Keratinocyte (primary cell): Measurements from ENCODE around the gene PRKRA. TPM values are rescaled to one million over a fixed set of nuclear protein-coding genes. Genes with fewer than 3 reads are reported as not detected.

Experiments used
- DNase-seq: peaks from one replicate; pipeline ENCODE4 v3.0.0-alpha.2; 2011; ENCODE audit warnings: low read depth, missing footprints, low spot score
- FAIRE-seq: peaks from 2 replicates; lab custom pipeline; 2011; peaks lifted over from hg19 to GRCh38; lab: Jason Lieb, UNC
- H2AFZ ChIP-seq: 2 replicates; pipeline ENCODE4 v1.6.0; 2012; ENCODE audit warnings: low read length, control low read depth, inconsistent platforms; ENCODE audit not compliant: control insufficient read depth
- H3K27ac ChIP-seq: 2 replicates; pipeline ENCODE4 v1.5.1; 2011; ENCODE audit warnings: low read length; ENCODE audit not compliant: control insufficient read depth, insufficient read depth
- H3K27me3 ChIP-seq: 3 replicates; pipeline ENCODE4 v1.6.0; 2011; ENCODE audit warnings: low read length; ENCODE audit not compliant: control insufficient read depth, insufficient read depth; ENCODE audit errors: extremely low read depth
- H3K36me3 ChIP-seq, 2 experiments: 2 replicates in 1 of 2; 3 replicates in 1 of 2; pipeline ENCODE4 v1.5.1; 2011; ENCODE audit warnings: low read length in 2 of 2, mild to moderate bottlenecking in 1 of 2; ENCODE audit not compliant: control insufficient read depth in 2 of 2, insufficient read depth in 2 of 2; ENCODE audit errors: extremely low read depth in 1 of 2
- H3K4me1 ChIP-seq: 3 replicates; pipeline ENCODE4 v1.5.1; 2011; ENCODE audit warnings: low read length; ENCODE audit not compliant: control insufficient read depth, insufficient read depth; ENCODE audit errors: extremely low read depth
- H3K4me2 ChIP-seq: 3 replicates; pipeline ENCODE4 v1.6.0; 2011; ENCODE audit warnings: low read depth, low read length; ENCODE audit not compliant: control insufficient read depth, insufficient read depth; ENCODE audit errors: extremely low read depth
- H3K4me3 ChIP-seq, 3 experiments: fragments of 200-600 bp in 1 of 3; sonication (generic) in 1 of 3; 2 replicates in 2 of 3; 3 replicates in 1 of 3; pipeline ENCODE4 v1.5.1; 2011 to 2016; ENCODE audit warnings: low read length in 3 of 3, mild to moderate bottlenecking in 3 of 3, control low read depth in 2 of 3, inconsistent platforms in 1 of 3, low read depth in 1 of 3, mixed read lengths in 1 of 3, mixed run types in 1 of 3, moderate library complexity in 1 of 3; ENCODE audit not compliant: control insufficient read depth in 2 of 3, insufficient read depth in 2 of 3; ENCODE audit errors: extremely low read depth in 1 of 3
- H3K79me2 ChIP-seq: 2 replicates; pipeline ENCODE4 v1.6.0; 2012; ENCODE audit warnings: low read length; ENCODE audit not compliant: control insufficient read depth, insufficient read depth
- H3K9ac ChIP-seq: 3 replicates; pipeline ENCODE4 v1.6.0; 2011; ENCODE audit warnings: low read length; ENCODE audit not compliant: control insufficient read depth, insufficient read depth; ENCODE audit errors: extremely low read depth
- H3K9me1 ChIP-seq: 3 replicates; pipeline ENCODE4 v1.6.0; 2011; ENCODE audit warnings: low read length; ENCODE audit not compliant: control insufficient read depth, insufficient read depth; ENCODE audit errors: extremely low read depth
- H3K9me3 ChIP-seq: 2 replicates; pipeline ENCODE4 v1.5.1; 2012; ENCODE audit warnings: low read depth, low read length; ENCODE audit not compliant: control insufficient read depth
- H4K20me1 ChIP-seq: 3 replicates; pipeline ENCODE4 v1.6.0; 2011; ENCODE audit warnings: low read length; ENCODE audit not compliant: control insufficient read depth, insufficient read depth; ENCODE audit errors: extremely low read depth
- CTCF ChIP-seq, 3 experiments: IDR thresholded peaks in 1 of 3; conservative IDR thresholded peaks in 1 of 3; optimal IDR thresholded peaks in 1 of 3; 2 replicates in 2 of 3; 3 replicates in 1 of 3; pipeline versions ENCODE3 to v1.5.1; 2011; ENCODE audit warnings: low read length in 3 of 3, mild to moderate bottlenecking in 3 of 3, moderate library complexity in 2 of 3, control low read depth in 1 of 3, inconsistent platforms in 1 of 3; ENCODE audit not compliant: insufficient read depth in 2 of 3; ENCODE audit errors: extremely low read depth in 1 of 3
- EZH2 ChIP-seq: IDR thresholded peaks from one replicate; pipeline ENCODE4 v1.6.1; 2012; ENCODE audit warnings: inconsistent platforms, mild to moderate bottlenecking, low read length, moderate library complexity
- dilution Hi-C: fragments of 300-500 bp; cut with MboI; formaldehyde crosslinking; loops from one replicate; pipeline ENCODE4 v1.7.0; 2020; ENCODE audit warnings: low sequenced_read_pairs; ENCODE audit not compliant: extremely low pct_ligation_motif_present
- polyA plus RNA-seq, 5 experiments: library from polyadenylated mRNA; depleted of rRNA in 3 of 5; stranded (reverse) in 3 of 5; stranded (forward) in 1 of 5; unstranded in 1 of 5; fragments of >200 nt; gene quantifications; 1 replicate in 1 of 5; 2 replicates in 3 of 5; 3 replicates in 1 of 5; pipeline versions ENCODE4 v1.2.1 to v1.2.3, GENCODE V29; 2011 to 2012; ENCODE audit warnings: missing spikeins in 2 of 5, low read depth in 1 of 5, low replicate concordance in 1 of 5

Gene PRKRA
- polyA plus RNA-seq, 1 donor (not counting 4 experiments of a cell fraction or from before 2014, with no cell fraction given), result 38.4 TPM

GRCh38 chr2:178386986-178387597, 63.9 kb downstream of the PRKRA start:
- no peak overlapping the region for H3K4me3 ChIP-seq
- H3K9me3 ChIP-seq, result no peaks in the 10 kb centered on the region
- no peak overlapping the region for H3K4me2 ChIP-seq
- no peaks in the 10 kb centered on the region for H3K9me1 ChIP-seq
- no peak overlapping the region for H3K27ac ChIP-seq
- H2AFZ ChIP-seq, result no peak overlapping the region
- no peaks in the 10 kb centered on the region for H3K79me2 ChIP-seq
- H3K27me3 ChIP-seq, result no peaks in the 10 kb centered on the region
- H3K4me1 ChIP-seq, result no peaks in the 10 kb centered on the region
- no peaks in the 10 kb centered on the region for H4K20me1 ChIP-seq
- DNase-seq, result no peak
- dilution Hi-C loops, result no loop called here
- TF ChIP-seq CTCF (optimal IDR thresholded peaks at IDR 0.05 in 1 of 3, IDR thresholded peaks at IDR 0.05 in 1 of 3, conservative IDR thresholded peaks at IDR 0.05 in 1 of 3; ENCODE audit: extremely low read depth in 1 of 3, insufficient read depth in 2 of 3, low read length in 3 of 3) (no peak), EZH2 (no peak)
- H3K36me3 ChIP-seq, result peaks cover 3 to 7% of the 10 kb centered on the region in 2 experiments
- no peak for FAIRE-seq
- H3K9ac ChIP-seq, result no peak overlapping the region

- H3K9ac ChIP-seq, result no peak overlapping the region
- H3K27me3 ChIP-seq, result no peaks in the 10 kb centered on the region
- no peak for TF ChIP-seq EZH2
- TF ChIP-seq CTCF (optimal IDR thresholded peaks at IDR 0.05 in 1 of 3, IDR thresholded peaks at IDR 0.05 in 1 of 3, conservative IDR thresholded peaks at IDR 0.05 in 1 of 3; ENCODE audit: extremely low read depth in 1 of 3, insufficient read depth in 2 of 3, low read length in 3 of 3), result no peak
- FAIRE-seq (no peak), DNase-seq (no peak)
- no peaks in the 10 kb centered on the region for H3K9me3 ChIP-seq
- H3K27ac ChIP-seq, result no peak overlapping the region
- H3K36me3 ChIP-seq, result peaks cover 3 to 7% of the 10 kb centered on the region in 2 experiments
- H3K4me2 ChIP-seq, result no peak overlapping the region
- H3K4me3 ChIP-seq, result no peak overlapping the region
- H3K9me1 ChIP-seq, result no peaks in the 10 kb centered on the region
- dilution Hi-C loops, result no loop called here
- no peaks in the 10 kb centered on the region for H3K79me2 ChIP-seq
- H3K4me1 ChIP-seq, result no peaks in the 10 kb centered on the region
- no peak overlapping the region for H2AFZ ChIP-seq
- no peaks in the 10 kb centered on the region for H4K20me1 ChIP-seq
These were observed 65.3 kb downstream of the PRKRA start for GRCh38 chr2:178385595-178386148.
